GM12878 (cell line): ENCODE measurements around the gene PIP5K1A. TPM values are rescaled to one million over a fixed set of nuclear protein-coding genes. Genes with fewer than 3 reads are reported as not detected.
A peak's percentile ranks its signal among the peaks of the same experiment; 100 is the strongest.

Experiments used
- ATAC-seq: fragments of 200-7000 bp; cut with Tn5 transposase; 3 replicates; pipeline ENCODE4 v1.9.1; 2020; ENCODE audit warnings: mild to moderate bottlenecking, moderate library complexity
- BruUV-seq: library from RNA; stranded (reverse); fragments of 400-500 nt; replicated peaks from 2 replicates; lab custom pipeline; 2021; lab: Mats Ljungman, UMichigan
- CTCF ChIA-PET: fragments of 300-600 bp; sonication (Branson Sonifier 250); formaldehyde crosslinking; extraction: SDS; loops from one replicate; lab custom pipeline; 2021; ENCODE audit warnings: inconsistent platforms; lab: Yijun Ruan, JAX
- POLR2A ChIA-PET: fragments of 350-600 bp; formaldehyde crosslinking; extraction: SDS; loops from one replicate; lab custom pipeline; 2021; ENCODE audit warnings: inconsistent platforms; lab: Charles Lee
- RAD21 ChIA-PET: fragments of 300-600 bp; sonication (Branson Sonifier 250); formaldehyde crosslinking; loops from one replicate; lab custom pipeline; 2023; ENCODE audit warnings: antibody characterized with exemption; ENCODE audit not compliant: unreplicated experiment; lab: Charles Lee
- SMC1A ChIA-PET: fragments of 300-600 bp; sonication (Branson Sonifier 250); formaldehyde crosslinking; loops from one replicate; lab custom pipeline; 2023; ENCODE audit not compliant: unreplicated experiment, uncharacterized antibody; lab: Charles Lee
- DNase-seq: peaks from one replicate; pipeline ENCODE4 v3.0.0-alpha.2; 2011; ENCODE audit warnings: low read depth, low spot score
- FAIRE-seq: peaks from 3 replicates; lab custom pipeline; 2011; peaks lifted over from hg19 to GRCh38; lab: Jason Lieb, UNC
- H2AFZ ChIP-seq: 2 replicates; pipeline ENCODE4 v1.6.0; 2011; ENCODE audit warnings: low read depth, low read length, control low read depth; ENCODE audit not compliant: control insufficient read depth
- H3K27ac ChIP-seq: 2 replicates; pipeline ENCODE4 v1.5.1; 2011; ENCODE audit warnings: control low read depth; ENCODE audit not compliant: control insufficient read depth, insufficient read depth
- H3K27me3 ChIP-seq, 2 experiments: replicated peaks in 1 of 2; 2 replicates each; pipeline versions ENCODE4 v1.6.0 to v1.6.1; 2011; ENCODE audit warnings: low read length in 1 of 2; ENCODE audit not compliant: control insufficient read depth in 2 of 2, insufficient read depth in 2 of 2
- H3K36me3 ChIP-seq, 2 experiments: 2 replicates each; pipeline ENCODE4 v1.5.1; 2011; ENCODE audit warnings: low read length in 1 of 2; ENCODE audit not compliant: control insufficient read depth in 2 of 2, insufficient read depth in 2 of 2
- H3K4me1 ChIP-seq: 2 replicates; pipeline ENCODE4 v1.6.1; 2011; ENCODE audit warnings: mild to moderate bottlenecking, low read length, moderate library complexity, mixed read lengths; ENCODE audit not compliant: control insufficient read depth, insufficient read depth
- H3K4me2 ChIP-seq: 2 replicates; pipeline ENCODE4 v1.6.0; 2011; ENCODE audit warnings: control low read depth; ENCODE audit not compliant: control insufficient read depth, insufficient read depth
- H3K4me3 ChIP-seq: fragments of 200-600 bp; sonication (generic); 2 replicates; pipeline ENCODE4 v1.5.1; 2016
- H3K79me2 ChIP-seq: 2 replicates; pipeline ENCODE4 v1.6.0; 2011; ENCODE audit warnings: low read length; ENCODE audit not compliant: control insufficient read depth, insufficient read depth
- H3K9ac ChIP-seq: 2 replicates; pipeline ENCODE4 v1.8.0; 2011; ENCODE audit warnings: low read length, control low read depth, mixed read lengths; ENCODE audit not compliant: control insufficient read depth, insufficient read depth
- H3K9me3 ChIP-seq: replicated peaks from 3 replicates; pipeline ENCODE4 v1.5.1; 2011; ENCODE audit warnings: mild to moderate bottlenecking, low read length; ENCODE audit not compliant: control insufficient read depth, insufficient read depth
- H4K20me1 ChIP-seq: 2 replicates; pipeline ENCODE4 v1.6.0; 2011; ENCODE audit not compliant: control insufficient read depth, insufficient read depth
- ATF7 ChIP-seq: fragments of 450-650 bp; IDR thresholded peaks from 2 replicates; pipeline ENCODE4 v1.6.1; 2016; ENCODE audit warnings: low read depth, mild to moderate bottlenecking
- BHLHE40 ChIP-seq, 2 experiments: fragments of 450-650 bp in 1 of 2; IDR thresholded peaks; 2 replicates each; pipeline ENCODE4 v1.6.1; 2011 to 2017; ENCODE audit warnings: low read depth in 2 of 2, borderline replicate concordance in 1 of 2, improper control_type of control experiment in 1 of 2, low read length in 1 of 2, mild to moderate bottlenecking in 1 of 2
- EED ChIP-seq: sonication (generic); IDR thresholded peaks from 2 replicates; pipeline ENCODE4 v1.6.1; 2016; ENCODE audit warnings: antibody characterized with exemption, low read depth
- ETV6 ChIP-seq, 2 experiments: fragments of 450-650 bp in 1 of 2; IDR thresholded peaks in 1 of 2; conservative IDR thresholded peaks in 1 of 2; 2 replicates each; pipeline ENCODE4 v1.6.1; 2014; ENCODE audit warnings: antibody characterized with exemption in 1 of 2, borderline replicate concordance in 1 of 2, low read depth in 1 of 2, mild to moderate bottlenecking in 1 of 2, moderate library complexity in 1 of 2
- JUND ChIP-seq: IDR thresholded peaks from 2 replicates; pipeline ENCODE4 v1.6.1; 2012; ENCODE audit warnings: low read depth, mild to moderate bottlenecking, low read length, improper control_type of control experiment, moderate library complexity
- MTA2 ChIP-seq: fragments of 450-650 bp; IDR thresholded peaks from 2 replicates; pipeline ENCODE4 v1.6.1; 2016; ENCODE audit warnings: low read depth, mild to moderate bottlenecking, moderate library complexity
- NR2C1 ChIP-seq: fragments of 450-650 bp; IDR thresholded peaks from 2 replicates; pipeline ENCODE4 v1.6.1; 2017; ENCODE audit warnings: antibody characterized with exemption, mild to moderate bottlenecking, moderate library complexity
- PML ChIP-seq: IDR thresholded peaks from 2 replicates; pipeline ENCODE4 v1.6.1; 2012; ENCODE audit warnings: low read length, inconsistent platforms
- POLR2A ChIP-seq: IDR thresholded peaks from 2 replicates; pipeline ENCODE4 v1.6.1; 2011; ENCODE audit warnings: low read depth, mild to moderate bottlenecking, low read length
- POLR2AphosphoS5 ChIP-seq: IDR thresholded peaks from 2 replicates; pipeline ENCODE4 v1.6.1; 2011; ENCODE audit warnings: mild to moderate bottlenecking, low read length, inconsistent platforms
- SMAD5 ChIP-seq: IDR thresholded peaks from 2 replicates; pipeline ENCODE4 v1.6.1; 2016; ENCODE audit warnings: antibody characterized with exemption, low read depth
- SREBF2 ChIP-seq: IDR thresholded peaks from 2 replicates; pipeline ENCODE4 v1.6.1; 2012; ENCODE audit warnings: mild to moderate bottlenecking, low read length
- STAT1 ChIP-seq: fragments of 450-650 bp; conservative IDR thresholded peaks from 2 replicates; pipeline ENCODE4 v1.6.1; 2014; ENCODE audit warnings: antibody characterized with exemption, mild to moderate bottlenecking
- TCF7 ChIP-seq: IDR thresholded peaks from 2 replicates; pipeline ENCODE4 v1.6.1; 2014; ENCODE audit warnings: antibody characterized with exemption, borderline replicate concordance
- ZNF384 ChIP-seq: IDR thresholded peaks from 2 replicates; pipeline ENCODE4 v1.6.1; 2012; ENCODE audit warnings: low read depth, mild to moderate bottlenecking, low read length, improper control_type of control experiment, borderline replicate concordance
- WGBS: methylation state at CpG from one replicate; pipeline ENCODE4 v1.1.6; 2016; ENCODE audit warnings: low lambda C conversion rate; ENCODE audit not compliant: insufficient replicate concordance, insufficient coverage; ENCODE audit errors: missing lambda C conversion rate; 5-methylcytosine and 5-hydroxymethylcytosine counted together
- in situ Hi-C: fragments of 300-500 bp; cut with MboI; formaldehyde crosslinking; loops from 9 replicates; pipeline ENCODE4 v1.14.3; 2018; ENCODE audit warnings: mixed read lengths
- intact Hi-C: fragments of 100-400 bp; cut with micrococcal nuclease; formaldehyde crosslinking; loops from one replicate; pipeline ENCODE4 v1.14.2; 2022; ENCODE audit not compliant: unreplicated experiment
- polyA plus RNA-seq, 11 experiments: library from polyadenylated mRNA; depleted of rRNA in 4 of 11; unstranded in 6 of 11; stranded (reverse) in 5 of 11; fragments of >200 nt; fragmentation: Nextera tagmentation in 4 of 11; fragmentation: Illumina TruSeq in 1 of 11; extraction: Ambion mirVana in 4 of 11; extraction: Trizol in 1 of 11; gene quantifications; 1 replicate in 1 of 11; 2 replicates in 10 of 11; pipeline versions ENCODE4 v1.2.1 to v1.2.3, GENCODE V29; 2011 to 2016; ENCODE audit warnings: inconsistent platforms in 2 of 11, missing spikeins in 2 of 11, low read depth in 1 of 11
- total RNA-seq, 4 experiments: library from RNA; depleted of rRNA in 3 of 4; stranded (reverse); fragments of >200 nt in 3 of 4; fragmentation: Illumina TruSeq in 1 of 4; extraction: Trizol in 1 of 4; gene quantifications; 2 replicates each; pipeline versions ENCODE4 v1.2.1 to v1.2.3, GENCODE V29; 2013 to 2021
- TF ChIP-seq, protein P1 (sequence below): fragments of 450-650 bp; conservative IDR thresholded peaks from 2 replicates; pipeline ENCODE4 v1.6.1; 2017; ENCODE audit warnings: mild to moderate bottlenecking, moderate library complexity
- TF ChIP-seq, protein P2 (sequence below): IDR thresholded peaks from 2 replicates; pipeline ENCODE4 v1.6.1; 2012; ENCODE audit warnings: low read depth, low read length, improper control_type of control experiment
- TF ChIP-seq, protein P3 (sequence below): IDR thresholded peaks from 2 replicates; pipeline ENCODE4 v1.6.1; 2011; ENCODE audit warnings: borderline replicate concordance, low read depth, mild to moderate bottlenecking, moderate library complexity, low read length; ENCODE audit not compliant: insufficient read depth, poor library complexity, severe bottlenecking

PIP5K1A gene
- total and polyA plus RNA-seq, 10 of the 15 experiments (the other 5 are each of a cell fraction or from before 2014, with no cell fraction given), result 4.5 to 114 (median 51.5) TPM

DNA sequence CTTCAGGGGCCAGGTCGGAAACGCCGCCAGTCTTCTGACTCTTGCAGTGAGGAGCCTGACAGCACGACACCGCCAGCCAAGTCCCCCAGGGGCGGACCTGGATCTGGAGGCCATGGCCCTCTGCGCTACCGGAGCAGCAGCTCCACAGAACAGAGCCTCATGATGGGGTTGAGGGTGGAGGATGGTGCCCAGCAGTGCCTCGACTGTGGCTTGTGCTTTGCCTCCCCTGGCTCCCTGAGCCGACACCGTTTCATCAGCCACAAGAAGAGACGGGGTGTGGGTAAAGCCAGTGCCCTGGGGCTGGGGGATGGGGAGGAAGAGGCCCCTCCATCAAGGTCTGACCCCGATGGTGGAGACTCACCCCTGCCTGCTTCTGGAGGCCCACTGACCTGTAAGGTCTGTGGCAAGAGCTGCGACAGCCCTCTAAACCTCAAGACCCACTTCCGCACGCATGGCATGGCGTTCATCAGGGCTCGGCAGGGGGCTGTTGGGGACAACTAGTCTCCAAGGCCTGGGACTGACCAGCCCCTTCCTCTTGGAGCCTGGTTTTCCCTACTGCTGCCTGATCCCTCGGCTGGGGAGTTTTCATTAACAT is 92.5 kb downstream of the PIP5K1A start:
- peaks cover 22 to 54% of the 10 kb centered on the region in 2 experiments for H3K36me3 ChIP-seq
- H4K20me1 ChIP-seq, result no peaks in the 10 kb centered on the region
- SMC1A ChIA-PET, result no interaction called here
- FAIRE-seq (no peak), ATAC-seq (no peak), DNase-seq (no peak)
- no TSS peak for BruUV-seq
- intact Hi-C loops, result no loop called here
- H3K4me1 ChIP-seq, result no peaks in the 10 kb centered on the region
- no peak overlapping the region for H3K4me3 ChIP-seq
- in situ Hi-C loops, result loop anchor here (10.0 kb wide), 1 partner anchor 544 kb away; the partner anchor contains the start of genes C2CD4D and RORC
- POLR2A ChIA-PET, result no interaction called here
- no peak overlapping the region for H3K27ac ChIP-seq
- no peaks in the 10 kb centered on the region for H3K27me3 ChIP-seq
- no peak overlapping the region for H3K9ac ChIP-seq
- RAD21 ChIA-PET, result no interaction called here
- CTCF ChIA-PET, result interaction anchor here (1.2 kb wide), 1 partner anchor 50 kb away, joined by 3 read pairs; no protein-coding TSS in a partner anchor
- TF ChIP-seq BHLHE40 (IDR thresholded peaks at IDR 0.05; ENCODE audit: borderline replicate concordance in 1 of 2, low read depth in 2 of 2, low read length in 1 of 2), result no peak
- TF ChIP-seq STAT1, result no peak
- TF ChIP-seq TCF7, result no peak
- no peak for TF ChIP-seq ETV6 (conservative IDR thresholded peaks at IDR 0.05 in 1 of 2, IDR thresholded peaks at IDR 0.05 in 1 of 2; ENCODE audit: borderline replicate concordance in 1 of 2, low read depth in 1 of 2)
- TF ChIP-seq SMAD5, result no peak; the same call in 1 of the 2 replicates
- peak; percentile 69 for TF ChIP-seq POLR2AphosphoS5
- no peak for TF ChIP-seq ZNF384
- TF ChIP-seq EED, result no peak
- no peak for TF ChIP-seq SREBF2
- TF ChIP-seq NR2C1, result no peak
- no peak for TF ChIP-seq ATF7
- no peak for TF ChIP-seq MTA2
- TF ChIP-seq, protein P1, sequence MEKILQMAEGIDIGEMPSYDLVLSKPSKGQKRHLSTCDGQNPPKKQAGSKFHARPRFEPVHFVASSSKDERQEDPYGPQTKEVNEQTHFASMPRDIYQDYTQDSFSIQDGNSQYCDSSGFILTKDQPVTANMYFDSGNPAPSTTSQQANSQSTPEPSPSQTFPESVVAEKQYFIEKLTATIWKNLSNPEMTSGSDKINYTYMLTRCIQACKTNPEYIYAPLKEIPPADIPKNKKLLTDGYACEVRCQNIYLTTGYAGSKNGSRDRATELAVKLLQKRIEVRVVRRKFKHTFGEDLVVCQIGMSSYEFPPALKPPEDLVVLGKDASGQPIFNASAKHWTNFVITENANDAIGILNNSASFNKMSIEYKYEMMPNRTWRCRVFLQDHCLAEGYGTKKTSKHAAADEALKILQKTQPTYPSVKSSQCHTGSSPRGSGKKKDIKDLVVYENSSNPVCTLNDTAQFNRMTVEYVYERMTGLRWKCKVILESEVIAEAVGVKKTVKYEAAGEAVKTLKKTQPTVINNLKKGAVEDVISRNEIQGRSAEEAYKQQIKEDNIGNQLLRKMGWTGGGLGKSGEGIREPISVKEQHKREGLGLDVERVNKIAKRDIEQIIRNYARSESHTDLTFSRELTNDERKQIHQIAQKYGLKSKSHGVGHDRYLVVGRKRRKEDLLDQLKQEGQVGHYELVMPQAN, result no peak
- TF ChIP-seq, protein P2, sequence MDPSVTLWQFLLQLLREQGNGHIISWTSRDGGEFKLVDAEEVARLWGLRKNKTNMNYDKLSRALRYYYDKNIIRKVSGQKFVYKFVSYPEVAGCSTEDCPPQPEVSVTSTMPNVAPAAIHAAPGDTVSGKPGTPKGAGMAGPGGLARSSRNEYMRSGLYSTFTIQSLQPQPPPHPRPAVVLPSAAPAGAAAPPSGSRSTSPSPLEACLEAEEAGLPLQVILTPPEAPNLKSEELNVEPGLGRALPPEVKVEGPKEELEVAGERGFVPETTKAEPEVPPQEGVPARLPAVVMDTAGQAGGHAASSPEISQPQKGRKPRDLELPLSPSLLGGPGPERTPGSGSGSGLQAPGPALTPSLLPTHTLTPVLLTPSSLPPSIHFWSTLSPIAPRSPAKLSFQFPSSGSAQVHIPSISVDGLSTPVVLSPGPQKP, result no peak
- no peak for TF ChIP-seq JUND
- peak; percentile 71 for TF ChIP-seq POLR2A
- TF ChIP-seq, protein P3, sequence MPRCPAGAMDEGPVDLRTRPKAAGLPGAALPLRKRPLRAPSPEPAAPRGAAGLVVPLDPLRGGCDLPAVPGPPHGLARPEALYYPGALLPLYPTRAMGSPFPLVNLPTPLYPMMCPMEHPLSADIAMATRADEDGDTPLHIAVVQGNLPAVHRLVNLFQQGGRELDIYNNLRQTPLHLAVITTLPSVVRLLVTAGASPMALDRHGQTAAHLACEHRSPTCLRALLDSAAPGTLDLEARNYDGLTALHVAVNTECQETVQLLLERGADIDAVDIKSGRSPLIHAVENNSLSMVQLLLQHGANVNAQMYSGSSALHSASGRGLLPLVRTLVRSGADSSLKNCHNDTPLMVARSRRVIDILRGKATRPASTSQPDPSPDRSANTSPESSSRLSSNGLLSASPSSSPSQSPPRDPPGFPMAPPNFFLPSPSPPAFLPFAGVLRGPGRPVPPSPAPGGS, result no peak
- TF ChIP-seq PML, result peak; percentile 13; the same call in 1 of the 2 replicates
- H3K9me3 ChIP-seq, result no peaks in the 10 kb centered on the region
- no peak overlapping the region for H2AFZ ChIP-seq
- 88% methylated on average over 19 of the region's 19 CpGs for WGBS
- no peak overlapping the region for H3K4me2 ChIP-seq
- no peaks in the 10 kb centered on the region for H3K79me2 ChIP-seq
